GM21447 (cell line): ENCODE measurements around the gene COPRS.

ENCODE experiments used
- ATAC-seq: cut with Tn5 transposase; IDR thresholded peaks from one replicate; pipeline ENCODE4 v1.9.1; 2021; ENCODE audit not compliant: unreplicated experiment

COPRS gene, protein sequence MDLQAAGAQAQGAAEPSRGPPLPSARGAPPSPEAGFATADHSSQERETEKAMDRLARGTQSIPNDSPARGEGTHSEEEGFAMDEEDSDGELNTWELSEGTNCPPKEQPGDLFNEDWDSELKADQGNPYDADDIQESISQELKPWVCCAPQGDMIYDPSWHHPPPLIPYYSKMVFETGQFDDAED

GRCh38 chr17:31858642-31859486, at the start of gene COPRS:
Gene COPRS (minus strand): TSS chr17:31859244. CDS start chr17:31859199, 45 bp downstream.
- peak; percentile 73 for ATAC-seq

DNA sequence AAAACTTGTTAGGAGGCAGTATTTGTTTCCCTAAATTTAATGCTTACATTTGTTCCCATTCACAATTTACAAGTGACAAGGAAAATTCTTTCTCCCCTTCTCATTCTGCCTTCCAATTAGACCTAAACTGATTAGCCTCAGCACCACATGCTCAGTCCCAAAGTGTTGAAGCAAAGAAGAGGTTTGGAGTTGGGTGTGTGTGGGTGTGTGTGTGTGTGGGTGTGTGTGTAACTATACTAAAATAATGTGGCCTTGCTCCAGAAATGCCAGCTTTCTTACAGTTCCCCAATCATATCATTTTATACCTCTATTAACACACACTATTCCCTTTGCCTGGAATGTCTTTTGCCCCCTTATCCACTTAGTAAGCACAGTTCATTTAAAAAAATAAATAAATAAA, 49.3 kb upstream of the COPRS start:
- ATAC-seq: no peak

- no peak for ATAC-seq
These were observed 48.4 kb upstream of the COPRS start for GRCh38 chr17:31907342-31907962.

DNA sequence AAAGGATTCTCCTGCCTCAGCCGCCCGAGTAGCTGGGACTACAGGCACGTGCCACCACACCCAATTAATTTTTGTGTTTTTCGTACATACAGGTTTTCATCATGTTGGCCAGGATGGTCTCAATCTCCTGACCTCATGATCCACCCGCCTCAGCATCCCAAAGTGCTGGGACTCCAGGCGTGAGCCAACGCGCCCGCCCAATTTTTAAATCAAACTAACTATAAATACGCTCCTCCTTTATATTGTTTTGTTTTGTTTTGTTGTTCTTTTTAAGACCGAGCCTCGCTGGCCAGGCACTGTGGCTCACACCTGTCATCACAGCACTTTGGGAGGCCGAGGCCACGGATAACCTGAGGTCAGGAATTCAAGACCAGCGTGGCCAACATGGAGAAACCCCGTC, 44.4 kb upstream of the COPRS start:
- ATAC-seq: no peak

- ATAC-seq: no peak
These were observed 43.6 kb upstream of the COPRS start for GRCh38 chr17:31902693-31903092.

GRCh38 chr17:31900877-31901276, 41.8 kb upstream of the COPRS start:
- no peak for ATAC-seq

- no peak for ATAC-seq
These were observed 29.1 kb upstream of the COPRS start for GRCh38 chr17:31888124-31888523.

- no peak for ATAC-seq
These were observed 23.5 kb upstream of the COPRS start for GRCh38 chr17:31882571-31882970.

DNA sequence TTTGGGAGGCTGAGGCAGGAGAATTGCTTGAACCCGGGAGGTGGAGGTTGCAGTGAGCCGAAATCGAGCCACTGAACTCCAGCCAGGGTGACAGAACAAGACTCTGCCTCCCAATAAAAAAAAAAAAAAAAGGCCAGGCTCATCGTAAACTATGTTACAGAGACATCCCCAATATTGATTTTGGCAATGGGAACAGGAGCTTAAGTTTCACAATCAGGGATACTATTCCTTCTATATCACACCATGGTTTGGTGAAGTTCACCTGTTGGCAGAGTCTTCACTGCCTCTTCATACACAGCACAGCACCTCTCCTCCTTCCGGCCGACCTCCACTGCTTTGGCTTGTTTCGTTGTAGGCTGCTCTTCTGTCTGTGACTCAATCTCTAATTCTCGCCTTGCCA, 21.3 kb upstream of the COPRS start:
- no peak for ATAC-seq

- ATAC-seq: no peak
These were observed 19.6 kb upstream of the COPRS start for GRCh38 chr17:31878703-31879073.

DNA sequence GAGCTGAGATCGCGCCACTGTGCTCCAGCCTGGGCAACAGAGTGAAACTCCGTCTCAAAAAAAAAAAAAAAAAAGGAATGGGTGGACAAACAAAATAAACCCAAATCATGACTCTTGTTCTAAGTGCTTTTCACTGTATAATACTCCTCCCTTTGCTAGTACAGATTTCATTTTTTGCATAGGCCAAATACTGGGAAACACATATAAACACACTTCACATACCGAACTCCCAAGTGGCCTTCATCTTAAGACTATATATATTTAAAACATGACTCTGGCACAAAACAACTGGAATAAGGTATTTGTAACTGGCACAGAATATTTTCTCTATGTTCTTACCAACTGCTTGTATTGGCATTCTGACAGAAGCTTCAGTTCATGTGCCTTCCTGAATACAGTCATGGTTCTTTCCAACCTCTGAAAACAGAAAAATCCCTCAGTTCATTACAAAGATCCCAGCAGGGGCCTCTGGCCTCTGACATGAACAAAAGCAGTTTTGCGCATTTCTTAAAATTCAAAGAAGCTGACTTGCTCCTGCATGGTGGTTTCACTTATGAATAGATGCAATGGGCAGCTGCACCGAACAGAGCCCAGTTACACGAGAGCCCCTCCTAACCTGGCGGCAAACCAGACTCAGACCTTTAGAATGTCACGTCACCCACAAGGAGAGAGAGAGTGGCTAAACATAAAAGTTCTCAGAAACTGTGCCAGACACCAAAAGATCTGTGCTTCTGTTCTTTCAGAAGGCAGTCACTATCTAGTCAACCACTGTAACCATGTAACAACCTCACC, 19.1 kb upstream of the COPRS start:
- ATAC-seq: no peak

DNA sequence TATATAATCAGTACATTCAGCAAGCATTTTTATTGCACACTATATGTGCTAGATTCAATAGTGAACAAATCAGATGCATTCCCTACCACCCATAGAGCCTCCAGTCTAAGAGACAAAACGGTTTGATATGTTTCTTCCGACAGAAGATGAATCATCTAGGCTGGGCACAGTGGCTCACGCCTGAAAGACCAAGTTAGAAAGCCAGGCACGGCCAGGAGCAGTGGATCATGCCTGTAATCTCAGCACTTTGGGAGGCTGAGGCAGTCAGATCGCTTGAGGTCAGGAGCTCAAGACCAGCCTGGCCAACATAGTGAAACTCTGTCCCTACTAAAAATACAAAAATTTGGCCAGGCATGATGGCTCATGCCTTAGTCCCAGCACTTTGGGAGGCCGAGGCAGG, 18.3 kb upstream of the COPRS start:
- ATAC-seq: no peak

GRCh38 chr17:31875081-31875480, 16.0 kb upstream of the COPRS start:
- no peak for ATAC-seq

DNA sequence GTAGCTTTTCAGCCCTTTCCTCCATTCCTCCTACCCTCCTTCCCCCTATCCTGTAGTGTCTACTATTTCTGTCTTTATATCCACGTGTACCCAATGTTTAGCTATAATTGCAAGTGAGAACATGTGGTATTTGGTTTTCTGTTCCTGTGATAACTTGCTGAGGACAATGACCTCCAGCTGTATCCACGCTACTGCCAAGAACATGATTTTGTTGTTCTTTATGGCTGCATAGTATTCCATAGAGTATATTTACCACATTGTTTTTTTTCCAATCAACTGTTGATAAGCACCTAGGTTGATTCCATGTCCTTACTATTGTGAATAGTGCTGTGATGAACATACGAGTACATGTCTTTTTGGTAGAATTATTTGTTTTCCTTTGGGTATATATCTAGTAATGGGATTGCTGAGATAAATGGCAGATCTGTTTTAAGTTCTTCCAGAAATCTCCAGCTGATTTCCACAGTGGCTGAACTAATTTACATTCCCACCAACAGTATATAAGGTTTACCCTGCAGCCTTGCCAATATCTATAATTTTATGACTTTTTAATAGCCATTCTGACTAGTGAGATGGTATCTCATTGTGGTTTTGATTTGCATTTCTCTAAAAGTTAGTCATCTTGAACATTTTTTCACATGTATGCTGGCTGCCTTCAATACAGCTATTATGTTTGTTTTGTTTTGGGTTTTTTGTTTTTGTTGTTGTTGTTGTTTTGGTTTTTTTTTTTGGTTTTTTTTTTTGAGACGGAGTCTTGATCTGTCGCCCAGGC, 10.9 kb upstream of the COPRS start:
- ATAC-seq: no peak

DNA sequence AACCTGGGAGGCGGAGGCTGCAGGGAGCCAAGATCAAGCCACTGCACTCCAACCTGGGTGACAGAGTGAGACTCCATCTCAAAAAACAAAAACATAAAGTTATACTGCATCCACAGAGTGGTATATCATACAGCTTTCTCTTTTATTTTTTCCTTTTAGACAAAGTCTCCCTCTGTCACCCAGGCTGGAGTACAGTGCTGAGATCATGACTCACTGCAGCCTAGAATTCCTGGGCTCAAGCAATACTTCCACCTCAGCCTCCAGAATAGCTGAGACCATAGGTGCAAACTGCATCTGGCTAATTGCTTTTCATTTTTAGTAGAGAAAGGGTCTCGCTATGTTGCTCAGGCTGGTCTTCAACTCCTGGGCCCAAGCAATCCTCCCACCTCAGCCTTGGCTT, 10.0 kb upstream of the COPRS start:
- no peak for ATAC-seq

DNA sequence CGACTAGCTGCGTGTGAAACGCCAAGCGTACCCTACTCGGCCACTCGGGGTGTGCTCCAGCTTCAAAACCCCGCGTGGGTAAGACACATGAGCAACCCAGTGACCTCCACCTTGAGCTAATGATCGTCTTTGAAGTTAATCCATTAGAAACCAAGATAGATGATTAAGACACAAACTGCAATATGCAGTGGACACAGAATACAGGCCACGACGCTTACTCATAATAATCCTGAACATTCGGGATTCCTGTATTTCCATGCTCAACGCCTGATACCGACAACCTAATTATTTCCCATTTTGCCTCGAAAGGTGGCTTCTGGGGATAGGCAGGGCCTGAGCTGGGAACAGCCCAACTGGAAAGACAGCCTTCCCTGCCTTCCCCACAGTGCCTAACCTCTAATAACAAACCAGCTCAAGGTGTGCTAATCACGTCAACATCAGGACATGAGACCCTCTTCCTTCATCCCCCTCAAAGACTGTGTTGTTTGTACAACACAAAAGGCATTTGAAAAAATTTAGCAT, 504 bp upstream of the COPRS start:
- ATAC-seq: peak; percentile 17

DNA sequence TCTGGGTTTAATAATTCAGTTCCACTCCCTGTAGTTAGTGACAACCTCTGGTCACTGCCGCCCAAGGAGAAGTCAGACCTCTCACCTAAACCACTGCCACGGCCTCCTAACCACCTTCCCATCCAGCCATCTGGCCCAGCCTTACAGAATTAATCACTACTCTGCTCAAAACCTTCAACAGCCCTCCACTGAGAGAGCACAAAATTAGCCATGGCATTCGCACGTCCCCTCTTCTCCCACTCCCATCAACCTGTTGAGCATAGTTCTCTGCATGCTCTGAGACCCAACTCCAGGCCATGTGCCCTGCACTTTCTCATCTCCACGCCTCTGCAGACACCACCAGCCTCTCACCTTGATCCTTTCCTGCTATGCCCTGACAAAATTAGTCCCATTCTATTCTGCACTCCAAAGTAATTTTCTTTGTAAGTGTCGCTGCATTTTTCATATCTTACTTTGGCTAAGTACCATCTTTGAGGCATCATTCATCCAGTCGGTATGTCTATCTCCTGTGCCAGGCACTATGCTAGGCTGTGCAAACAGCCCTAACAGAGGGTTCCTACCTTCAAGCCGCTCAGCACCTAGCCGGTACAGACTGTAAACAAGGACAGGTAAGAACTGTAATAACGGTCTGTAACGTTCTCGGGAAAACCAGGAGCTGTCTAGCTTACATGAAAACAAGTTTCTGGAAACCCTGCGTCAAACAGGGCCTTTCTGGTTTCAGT, 963 bp downstream of the COPRS start:
- no peak for ATAC-seq

GRCh38 chr17:31856750-31857149, 2.3 kb downstream of the COPRS start:
- no peak for ATAC-seq

DNA sequence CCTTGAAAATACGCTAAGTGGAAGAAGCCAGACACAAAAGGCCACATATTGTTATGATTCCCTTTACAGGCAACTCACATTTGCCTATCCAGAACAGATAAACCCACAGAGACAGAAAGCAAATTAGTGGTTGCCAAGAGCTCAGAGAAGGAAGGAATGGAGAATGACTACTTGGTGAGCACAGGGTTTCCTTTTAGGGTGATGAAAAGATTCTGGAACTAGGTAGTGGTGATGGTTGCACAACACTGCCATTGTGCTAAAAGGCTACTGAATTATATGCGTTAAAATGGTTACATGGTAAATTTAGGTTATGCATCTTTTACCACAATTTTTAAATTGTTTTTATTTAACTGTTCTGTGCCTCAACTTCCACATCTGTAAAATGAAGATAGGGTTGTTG, 4.4 kb downstream of the COPRS start:
- ATAC-seq: no peak
